OCI-LY7 (cell line): ENCODE results near the gene ABI3BP.

Experiments used
- EZH2phosphoT487 ChIP-seq: fragments of 200-600 bp; sonication (generic); IDR thresholded peaks from 2 replicates; pipeline ENCODE4 v1.6.1; 2018; ENCODE audit warnings: low read depth, borderline replicate concordance, mild to moderate bottlenecking, mixed run types, antibody characterized with exemption, low read length, moderate library complexity, mixed read lengths
- TF ChIP-seq, protein P1 (sequence below): fragments of 200-600 bp; sonication (generic); conservative IDR thresholded peaks from 2 replicates; pipeline ENCODE4 v1.5.1; 2014; ENCODE audit warnings: mild to moderate bottlenecking, antibody characterized with exemption, low read length, moderate library complexity, mixed read lengths

- TF ChIP-seq, protein P1, sequence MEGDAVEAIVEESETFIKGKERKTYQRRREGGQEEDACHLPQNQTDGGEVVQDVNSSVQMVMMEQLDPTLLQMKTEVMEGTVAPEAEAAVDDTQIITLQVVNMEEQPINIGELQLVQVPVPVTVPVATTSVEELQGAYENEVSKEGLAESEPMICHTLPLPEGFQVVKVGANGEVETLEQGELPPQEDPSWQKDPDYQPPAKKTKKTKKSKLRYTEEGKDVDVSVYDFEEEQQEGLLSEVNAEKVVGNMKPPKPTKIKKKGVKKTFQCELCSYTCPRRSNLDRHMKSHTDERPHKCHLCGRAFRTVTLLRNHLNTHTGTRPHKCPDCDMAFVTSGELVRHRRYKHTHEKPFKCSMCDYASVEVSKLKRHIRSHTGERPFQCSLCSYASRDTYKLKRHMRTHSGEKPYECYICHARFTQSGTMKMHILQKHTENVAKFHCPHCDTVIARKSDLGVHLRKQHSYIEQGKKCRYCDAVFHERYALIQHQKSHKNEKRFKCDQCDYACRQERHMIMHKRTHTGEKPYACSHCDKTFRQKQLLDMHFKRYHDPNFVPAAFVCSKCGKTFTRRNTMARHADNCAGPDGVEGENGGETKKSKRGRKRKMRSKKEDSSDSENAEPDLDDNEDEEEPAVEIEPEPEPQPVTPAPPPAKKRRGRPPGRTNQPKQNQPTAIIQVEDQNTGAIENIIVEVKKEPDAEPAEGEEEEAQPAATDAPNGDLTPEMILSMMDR: no peak
- no peak for TF ChIP-seq EZH2phosphoT487
Observed at GRCh38 chr3:100956276-100956675, 36.9 kb downstream of the ABI3BP start.
